Cardiac muscle cell (in vitro differentiated cells and primary cell): ENCODE measurements around the gene POLDIP3. TPM values are rescaled to one million over a fixed set of nuclear protein-coding genes. Genes with fewer than 3 reads are reported as not detected.
"Not testable (repeated sequence)": the region's sequence is repeated elsewhere in the genome, so short reads cannot be mapped to it uniquely, and the experiment has no call there.

Source experiments
- DNase-seq, 2 donors: peaks; one replicate each; pipeline versions ENCODE4 v3.0.0 to v3.0.0-alpha.2; 2010 to 2017; ENCODE audit warnings: low read depth in 1 of 2, low spot score in 1 of 2
- H3K27ac ChIP-seq: fragments of 200-600 bp; sonication (generic); 2 replicates; pipeline ENCODE4 v1.5.1; 2016
- H3K27me3 ChIP-seq: fragments of 200-600 bp; sonication (generic); 2 replicates; pipeline ENCODE4 v1.6.0; 2016; ENCODE audit warnings: control low read depth
- H3K36me3 ChIP-seq: fragments of 200-600 bp; sonication (generic); 2 replicates; pipeline ENCODE4 v1.5.1; 2016; ENCODE audit warnings: control low read depth
- H3K4me1 ChIP-seq: fragments of 200-600 bp; sonication (generic); 2 replicates; pipeline ENCODE4 v1.8.1; 2017; ENCODE audit warnings: low read depth, mild to moderate bottlenecking, mixed run types
- H3K4me3 ChIP-seq: fragments of 200-600 bp; sonication (generic); 2 replicates; pipeline ENCODE4 v1.5.1; 2016; ENCODE audit warnings: mild to moderate bottlenecking
- H3K9me3 ChIP-seq: fragments of 200-600 bp; sonication (generic); 2 replicates; pipeline ENCODE4 v1.5.1; 2017; ENCODE audit warnings: low read depth, mild to moderate bottlenecking, control low read depth
- polyA plus RNA-seq: library from polyadenylated mRNA; unstranded; fragments of >200 nt; fragmentation: Nextera tagmentation; extraction: Ambion mirVana; gene quantifications from 2 replicates; pipeline ENCODE4 v1.2.1, GENCODE V29; 2016
- total RNA-seq: library from RNA; depleted of rRNA; stranded (reverse); fragments of >200 nt; gene quantifications from 2 replicates; pipeline ENCODE4 v1.2.3, GENCODE V29; 2016
- TF ChIP-seq, protein P1 (sequence below): IDR thresholded peaks from 2 replicates; pipeline ENCODE4 v1.5.1; 2012; ENCODE audit warnings: low read depth, mild to moderate bottlenecking, low read length

The POLDIP3 gene
- total and polyA plus RNA-seq, 2 experiments from 2014 or later: 58.8 to 63.1 TPM

GRCh38 chr22:42620084-42620483 is 5.4 kb upstream of the POLDIP3 start:
- Histone ChIP-seq H3K4me3 (no peak overlapping the region), H3K27me3 (no peaks in the 10 kb centered on the region), H3K36me3 (peaks cover 11% of the 10 kb centered on the region), H3K4me1 (no peaks in the 10 kb centered on the region), H3K27ac (no peak overlapping the region), H3K9me3 (no peaks in the 10 kb centered on the region)
- no peak for DNase-seq
- TF ChIP-seq, protein P1, sequence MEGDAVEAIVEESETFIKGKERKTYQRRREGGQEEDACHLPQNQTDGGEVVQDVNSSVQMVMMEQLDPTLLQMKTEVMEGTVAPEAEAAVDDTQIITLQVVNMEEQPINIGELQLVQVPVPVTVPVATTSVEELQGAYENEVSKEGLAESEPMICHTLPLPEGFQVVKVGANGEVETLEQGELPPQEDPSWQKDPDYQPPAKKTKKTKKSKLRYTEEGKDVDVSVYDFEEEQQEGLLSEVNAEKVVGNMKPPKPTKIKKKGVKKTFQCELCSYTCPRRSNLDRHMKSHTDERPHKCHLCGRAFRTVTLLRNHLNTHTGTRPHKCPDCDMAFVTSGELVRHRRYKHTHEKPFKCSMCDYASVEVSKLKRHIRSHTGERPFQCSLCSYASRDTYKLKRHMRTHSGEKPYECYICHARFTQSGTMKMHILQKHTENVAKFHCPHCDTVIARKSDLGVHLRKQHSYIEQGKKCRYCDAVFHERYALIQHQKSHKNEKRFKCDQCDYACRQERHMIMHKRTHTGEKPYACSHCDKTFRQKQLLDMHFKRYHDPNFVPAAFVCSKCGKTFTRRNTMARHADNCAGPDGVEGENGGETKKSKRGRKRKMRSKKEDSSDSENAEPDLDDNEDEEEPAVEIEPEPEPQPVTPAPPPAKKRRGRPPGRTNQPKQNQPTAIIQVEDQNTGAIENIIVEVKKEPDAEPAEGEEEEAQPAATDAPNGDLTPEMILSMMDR: no peak

DNA sequence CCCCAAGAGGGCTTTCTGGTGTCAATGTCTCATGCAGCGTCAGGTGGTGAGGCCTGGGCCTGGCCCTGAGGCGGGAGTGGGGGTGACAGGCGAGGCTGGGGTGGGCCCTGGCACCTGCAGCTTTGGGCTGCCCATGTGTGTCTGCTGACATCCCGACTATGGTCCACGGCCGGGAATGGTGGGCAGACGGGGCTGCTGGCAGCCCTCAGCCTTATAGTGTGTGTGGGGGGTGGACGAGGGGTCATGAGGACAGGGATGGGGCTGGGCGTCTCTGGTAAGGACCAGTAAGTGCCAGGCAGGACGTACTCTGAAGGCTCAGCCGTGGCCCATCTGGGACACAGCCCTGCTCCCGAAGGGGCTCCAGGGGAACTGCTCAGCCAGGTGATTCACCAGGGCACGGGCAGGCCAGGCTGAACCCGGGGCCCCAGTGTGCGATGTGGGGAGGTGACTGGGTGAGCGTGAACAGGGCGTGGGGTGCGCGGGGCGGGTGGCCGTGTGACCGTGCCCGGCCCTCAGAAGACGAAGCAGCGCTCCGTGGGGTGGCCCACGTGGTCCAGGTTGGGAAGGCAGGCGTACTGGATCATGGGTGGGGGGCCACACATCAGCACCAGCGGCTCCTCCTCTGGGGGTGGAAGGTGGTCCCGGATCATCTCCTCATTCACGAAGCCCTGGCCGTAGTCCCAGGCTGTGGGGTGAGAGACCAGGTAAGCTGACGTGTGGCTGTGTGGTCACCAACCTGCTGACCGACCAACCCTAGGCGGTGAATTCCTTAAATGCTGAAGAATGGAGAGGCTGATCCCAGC is 4.8 kb upstream of the POLDIP3 start:
- TF ChIP-seq, protein P1: no peak
- peaks cover 8% of the 10 kb centered on the region for H3K36me3 ChIP-seq
- no peak for DNase-seq
- H3K27me3 ChIP-seq: no peaks in the 10 kb centered on the region
- H3K4me1 ChIP-seq: no peaks in the 10 kb centered on the region
- no peaks in the 10 kb centered on the region for H3K9me3 ChIP-seq
- no peak overlapping the region for H3K4me3 ChIP-seq
- H3K27ac ChIP-seq: no peak overlapping the region

DNA sequence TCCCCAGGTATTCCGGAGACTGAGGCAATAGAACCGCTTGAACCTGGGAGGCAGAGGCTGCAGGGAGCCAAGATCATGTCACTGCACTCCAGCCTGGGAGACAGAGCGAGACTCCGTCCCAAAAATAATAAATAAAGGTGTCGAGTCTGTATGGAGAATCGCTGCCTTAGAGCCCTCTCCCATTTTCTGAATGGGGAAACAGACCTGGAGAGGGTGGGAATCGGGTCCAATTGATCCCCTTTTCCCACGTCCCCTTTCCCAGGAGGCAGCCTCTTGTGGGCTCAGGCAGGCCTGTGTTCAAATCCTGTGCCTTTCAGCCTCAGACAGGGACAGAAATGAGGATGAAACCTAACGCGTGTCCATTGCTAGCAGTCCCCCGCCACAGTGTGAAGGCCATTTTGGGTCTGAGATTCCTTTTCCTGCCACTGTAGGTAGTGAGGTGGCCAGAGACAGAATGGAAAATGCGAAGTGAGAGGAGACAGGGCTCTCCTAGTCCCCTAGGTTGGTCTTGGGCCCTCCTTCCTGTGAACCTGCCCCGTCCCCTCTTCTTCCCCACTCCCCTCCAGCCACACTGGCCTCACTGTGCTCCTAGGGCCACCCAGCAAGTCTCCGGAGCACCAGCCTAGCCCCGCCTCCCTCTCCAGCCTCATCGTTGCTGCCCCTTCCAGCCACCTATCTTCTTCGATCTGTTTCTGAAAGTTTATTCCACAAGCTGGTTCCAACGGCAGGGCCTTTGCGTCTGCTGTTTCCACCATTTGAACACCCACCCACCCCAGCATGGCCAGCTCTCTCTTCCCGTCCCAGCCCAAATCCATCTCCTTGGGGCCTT is 2.7 kb upstream of the POLDIP3 start:
- H3K36me3 ChIP-seq: peaks cover 2% of the 10 kb centered on the region
- peaks cover 8% of the 10 kb centered on the region for H3K4me1 ChIP-seq
- no peaks in the 10 kb centered on the region for H3K27me3 ChIP-seq
- peak overlapping the region; percentile 50 for H3K27ac ChIP-seq
- H3K9me3 ChIP-seq: no peaks in the 10 kb centered on the region
- no peak overlapping the region for H3K4me3 ChIP-seq
- TF ChIP-seq, protein P1: no peak
- no peak for DNase-seq

GRCh38 chr22:42615860-42616175 is 1.1 kb upstream of the POLDIP3 start:
- H3K4me3 ChIP-seq: not testable (repeated sequence)

DNA sequence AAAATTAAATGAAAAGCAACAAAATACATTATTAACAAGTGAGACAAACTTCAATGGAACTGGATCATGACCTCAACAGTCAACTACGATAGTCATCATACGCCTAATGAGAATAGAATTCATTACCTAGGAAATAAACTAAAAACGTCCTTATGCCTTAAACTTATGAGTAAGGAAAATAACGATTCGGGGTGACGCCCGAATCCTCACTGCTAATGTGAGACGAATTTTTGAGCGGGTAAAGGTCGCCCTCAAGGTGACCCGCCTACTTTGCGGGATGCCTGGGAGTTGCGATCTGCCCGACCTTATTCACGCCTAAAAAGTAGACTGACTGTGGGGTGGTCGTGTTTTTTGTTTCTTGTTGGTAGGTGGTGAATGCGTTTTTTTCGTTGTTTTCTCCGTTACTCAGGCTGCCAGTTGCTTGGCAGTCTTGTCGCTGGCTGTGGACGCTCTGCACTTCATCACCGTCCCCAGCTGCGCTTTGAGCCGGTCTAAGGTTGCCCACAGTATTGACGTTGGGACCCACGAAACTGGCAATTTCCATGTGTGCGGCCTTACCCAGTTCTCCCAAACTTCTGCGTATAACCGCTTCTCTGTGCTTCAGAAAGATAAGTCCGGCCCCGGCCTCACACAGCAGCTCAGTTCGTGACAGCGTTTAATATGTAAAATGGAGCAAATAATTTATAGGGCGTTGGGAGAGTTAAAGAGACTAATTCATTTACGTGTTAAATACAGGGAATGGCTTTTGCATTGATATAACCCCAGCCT is 593 bp upstream of the POLDIP3 start:
- no peaks in the 10 kb centered on the region for H3K27me3 ChIP-seq
- no peaks in the 10 kb centered on the region for H3K9me3 ChIP-seq
- peak overlapping the region; percentile 79 for H3K4me3 ChIP-seq
- peak overlapping the region; percentile 99 for H3K27ac ChIP-seq
- TF ChIP-seq, protein P1: no peak
- no peaks in the 10 kb centered on the region for H3K36me3 ChIP-seq
- H3K4me1 ChIP-seq: peaks cover 8% of the 10 kb centered on the region
- DNase-seq: peak; percentile 95 to 99

More at GRCh38 chr22:42615860-42616175, 1.1 kb upstream of the POLDIP3 start:
- not testable (repeated sequence) for DNase-seq, H3K27me3 ChIP-seq, H3K4me1 ChIP-seq, H3K36me3 ChIP-seq, H3K9me3 ChIP-seq
- H3K27ac ChIP-seq: peak overlapping the region; percentile 99
